ENCODE measurements around the gene MAPK8. TPM values are rescaled to one million over a fixed set of nuclear protein-coding genes. Genes with fewer than 3 reads are reported as not detected.

Gene MAPK8
- polyA plus RNA-seq, 1 of the 3 experiments (the other 2 are of a cell fraction), result 26.4 TPM

DNA sequence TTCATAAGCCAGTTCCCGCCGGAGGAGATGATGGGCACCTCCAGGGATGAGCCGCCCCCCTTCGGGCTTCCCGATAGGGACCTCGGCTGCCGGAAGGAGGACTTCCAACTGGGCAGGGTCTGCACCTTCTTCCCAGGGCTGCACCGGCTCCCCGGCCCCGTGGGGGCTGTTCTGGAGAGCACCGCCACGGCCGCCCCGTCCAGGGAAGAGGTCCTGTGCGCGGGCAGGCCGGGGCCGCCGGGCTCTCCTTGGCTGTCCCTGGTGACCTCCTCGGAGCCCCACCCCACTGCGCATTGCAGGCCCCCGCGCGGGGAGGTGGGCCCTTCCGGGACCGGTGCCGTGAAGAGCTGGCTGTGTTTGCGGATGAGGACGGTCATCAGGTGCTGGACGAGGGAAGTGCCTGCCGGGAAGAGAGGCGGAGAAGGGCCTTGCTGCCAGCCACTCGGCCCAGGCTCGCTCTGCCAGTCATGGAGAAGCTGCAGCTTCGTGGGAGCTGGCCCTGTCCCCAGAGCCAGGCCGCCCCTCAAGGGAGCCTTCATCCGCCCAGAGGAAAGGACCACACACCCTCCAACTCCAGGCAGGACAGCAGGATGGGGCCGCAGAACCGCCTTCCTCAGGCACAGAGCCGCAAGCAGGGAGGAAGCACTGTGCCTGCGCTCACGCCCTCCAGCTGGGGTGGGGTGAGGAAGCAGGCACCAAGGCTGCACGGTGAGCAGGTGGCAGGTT is 144.4 kb downstream of the MAPK8 start:
- DNase-seq, result no peak
- H3K9me3 ChIP-seq, result no peaks in the 10 kb centered on the region
- no peak overlapping the region for H3K4me2 ChIP-seq
- TF ChIP-seq, protein P1, sequence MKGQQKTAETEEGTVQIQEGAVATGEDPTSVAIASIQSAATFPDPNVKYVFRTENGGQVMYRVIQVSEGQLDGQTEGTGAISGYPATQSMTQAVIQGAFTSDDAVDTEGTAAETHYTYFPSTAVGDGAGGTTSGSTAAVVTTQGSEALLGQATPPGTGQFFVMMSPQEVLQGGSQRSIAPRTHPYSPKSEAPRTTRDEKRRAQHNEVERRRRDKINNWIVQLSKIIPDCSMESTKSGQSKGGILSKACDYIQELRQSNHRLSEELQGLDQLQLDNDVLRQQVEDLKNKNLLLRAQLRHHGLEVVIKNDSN (IDR thresholded peaks at IDR 0.05; ENCODE audit: borderline replicate concordance, low read depth), result no peak
- TF ChIP-seq TAF1 (IDR thresholded peaks at IDR 0.05; ENCODE audit: borderline replicate concordance, low read depth, low read length) (no peak), YY1 (IDR thresholded peaks at IDR 0.05; ENCODE audit: low read depth) (no peak), JUND (IDR thresholded peaks at IDR 0.05) (no peak), FOSL2 (IDR thresholded peaks at IDR 0.05; ENCODE audit: borderline replicate concordance, low read depth) (no peak), GATA2 (CRISPR knock-in tag; IDR thresholded peaks at IDR 0.05) (no peak), TEAD4 (IDR thresholded peaks at IDR 0.05; ENCODE audit: borderline replicate concordance, insufficient read depth) (no peak), POLR2AphosphoS5 (IDR thresholded peaks at IDR 0.05; ENCODE audit: low read depth, low read length) (no peak), RFX5 (IDR thresholded peaks at IDR 0.05; ENCODE audit: low read length) (no peak), RAD21 (IDR thresholded peaks at IDR 0.05; ENCODE audit: low read length) (no peak)
- TF ChIP-seq, protein P2, sequence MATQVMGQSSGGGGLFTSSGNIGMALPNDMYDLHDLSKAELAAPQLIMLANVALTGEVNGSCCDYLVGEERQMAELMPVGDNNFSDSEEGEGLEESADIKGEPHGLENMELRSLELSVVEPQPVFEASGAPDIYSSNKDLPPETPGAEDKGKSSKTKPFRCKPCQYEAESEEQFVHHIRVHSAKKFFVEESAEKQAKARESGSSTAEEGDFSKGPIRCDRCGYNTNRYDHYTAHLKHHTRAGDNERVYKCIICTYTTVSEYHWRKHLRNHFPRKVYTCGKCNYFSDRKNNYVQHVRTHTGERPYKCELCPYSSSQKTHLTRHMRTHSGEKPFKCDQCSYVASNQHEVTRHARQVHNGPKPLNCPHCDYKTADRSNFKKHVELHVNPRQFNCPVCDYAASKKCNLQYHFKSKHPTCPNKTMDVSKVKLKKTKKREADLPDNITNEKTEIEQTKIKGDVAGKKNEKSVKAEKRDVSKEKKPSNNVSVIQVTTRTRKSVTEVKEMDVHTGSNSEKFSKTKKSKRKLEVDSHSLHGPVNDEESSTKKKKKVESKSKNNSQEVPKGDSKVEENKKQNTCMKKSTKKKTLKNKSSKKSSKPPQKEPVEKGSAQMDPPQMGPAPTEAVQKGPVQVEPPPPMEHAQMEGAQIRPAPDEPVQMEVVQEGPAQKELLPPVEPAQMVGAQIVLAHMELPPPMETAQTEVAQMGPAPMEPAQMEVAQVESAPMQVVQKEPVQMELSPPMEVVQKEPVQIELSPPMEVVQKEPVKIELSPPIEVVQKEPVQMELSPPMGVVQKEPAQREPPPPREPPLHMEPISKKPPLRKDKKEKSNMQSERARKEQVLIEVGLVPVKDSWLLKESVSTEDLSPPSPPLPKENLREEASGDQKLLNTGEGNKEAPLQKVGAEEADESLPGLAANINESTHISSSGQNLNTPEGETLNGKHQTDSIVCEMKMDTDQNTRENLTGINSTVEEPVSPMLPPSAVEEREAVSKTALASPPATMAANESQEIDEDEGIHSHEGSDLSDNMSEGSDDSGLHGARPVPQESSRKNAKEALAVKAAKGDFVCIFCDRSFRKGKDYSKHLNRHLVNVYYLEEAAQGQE (IDR thresholded peaks at IDR 0.05; ENCODE audit: low read depth, low read length), result no peak
- TF ChIP-seq, protein P3, sequence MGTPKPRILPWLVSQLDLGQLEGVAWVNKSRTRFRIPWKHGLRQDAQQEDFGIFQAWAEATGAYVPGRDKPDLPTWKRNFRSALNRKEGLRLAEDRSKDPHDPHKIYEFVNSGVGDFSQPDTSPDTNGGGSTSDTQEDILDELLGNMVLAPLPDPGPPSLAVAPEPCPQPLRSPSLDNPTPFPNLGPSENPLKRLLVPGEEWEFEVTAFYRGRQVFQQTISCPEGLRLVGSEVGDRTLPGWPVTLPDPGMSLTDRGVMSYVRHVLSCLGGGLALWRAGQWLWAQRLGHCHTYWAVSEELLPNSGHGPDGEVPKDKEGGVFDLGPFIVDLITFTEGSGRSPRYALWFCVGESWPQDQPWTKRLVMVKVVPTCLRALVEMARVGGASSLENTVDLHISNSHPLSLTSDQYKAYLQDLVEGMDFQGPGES (IDR thresholded peaks at IDR 0.05; ENCODE audit: low read depth, low read length), result no peak
- TF ChIP-seq, protein P4, sequence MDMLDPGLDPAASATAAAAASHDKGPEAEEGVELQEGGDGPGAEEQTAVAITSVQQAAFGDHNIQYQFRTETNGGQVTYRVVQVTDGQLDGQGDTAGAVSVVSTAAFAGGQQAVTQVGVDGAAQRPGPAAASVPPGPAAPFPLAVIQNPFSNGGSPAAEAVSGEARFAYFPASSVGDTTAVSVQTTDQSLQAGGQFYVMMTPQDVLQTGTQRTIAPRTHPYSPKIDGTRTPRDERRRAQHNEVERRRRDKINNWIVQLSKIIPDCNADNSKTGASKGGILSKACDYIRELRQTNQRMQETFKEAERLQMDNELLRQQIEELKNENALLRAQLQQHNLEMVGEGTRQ (IDR thresholded peaks at IDR 0.05; ENCODE audit: borderline replicate concordance, low read depth, low read length), result no peak
- no peak overlapping the region for H3K27ac ChIP-seq (ENCODE audit: low read depth in 2 of 2, low read length in 1 of 2)
- no peak overlapping the region for H3K4me3 ChIP-seq (ENCODE audit: low read depth in 2 of 2, low read length in 1 of 2)
- 94% methylated on average over 24 of the region's 43 CpGs for WGBS (ENCODE audit: low lambda C conversion rate)
- no peaks in the 10 kb centered on the region for H3K27me3 ChIP-seq (ENCODE audit: insufficient read depth)
- no peaks in the 10 kb centered on the region for H3F3A ChIP-seq (replicated peaks; ENCODE audit: insufficient read depth)
- POLR2A ChIA-PET, result no interaction called here
- peaks cover 23% of the 10 kb centered on the region for H4K20me1 ChIP-seq (ENCODE audit: insufficient read depth)
- H2AFZ ChIP-seq (ENCODE audit: low read depth), result no peak overlapping the region
- H3K36me3 ChIP-seq (replicated peaks in 1 of 2; ENCODE audit: control insufficient read depth in 1 of 2, insufficient read depth in 2 of 2, low read length in 1 of 2), result peaks cover 5 to 8% of the 10 kb centered on the region in 2 experiments
- H3K9ac ChIP-seq, result no peak overlapping the region
- H3K4me1 ChIP-seq (ENCODE audit: control insufficient read depth in 1 of 2, insufficient read depth in 2 of 2, low read depth in 1 of 2, low read length in 1 of 2), result peaks cover 12 to 22% of the 10 kb centered on the region in 2 experiments; a peak in 2 of 4 replicates
- no peaks in the 10 kb centered on the region for H3K9me2 ChIP-seq
- CTCF ChIA-PET, result interaction anchor here (7.6 kb wide), 1 partner anchor 206 kb away, joined by 94 read pairs; no protein-coding TSS in a partner anchor
- 0 out of 2 replicates have a peak, but pooled peaks cover 3% of the 10 kb centered on the region for H3K79me2 ChIP-seq (ENCODE audit: insufficient read depth)
